ENCODE data around the gene ZNF683.
"Not testable (repeated sequence)": the region's sequence is repeated elsewhere in the genome, so short reads cannot be mapped to it uniquely, and the experiment has no call there.

Gene ZNF683

DNA sequence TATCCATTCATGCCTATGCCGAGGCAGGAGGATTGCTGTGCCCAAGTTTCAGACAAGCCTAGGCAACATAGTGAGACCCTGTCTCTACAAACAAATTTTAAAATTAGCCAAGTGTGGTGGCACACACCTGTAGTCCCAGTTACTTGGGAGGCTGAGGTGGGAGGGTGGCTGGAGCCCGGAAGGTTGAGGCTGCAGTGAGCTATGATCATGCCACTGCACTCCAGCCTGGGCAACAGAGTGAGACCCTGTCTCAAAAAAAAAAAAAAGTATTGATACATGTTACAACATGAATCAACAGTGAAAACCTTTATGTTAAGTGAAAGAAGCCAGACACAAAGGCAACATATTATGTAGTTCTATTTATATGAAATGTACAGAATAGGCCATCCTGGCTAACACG lies 12.5 kb upstream of the ZNF683 start:
- DNase-seq = not testable (repeated sequence)

DNA sequence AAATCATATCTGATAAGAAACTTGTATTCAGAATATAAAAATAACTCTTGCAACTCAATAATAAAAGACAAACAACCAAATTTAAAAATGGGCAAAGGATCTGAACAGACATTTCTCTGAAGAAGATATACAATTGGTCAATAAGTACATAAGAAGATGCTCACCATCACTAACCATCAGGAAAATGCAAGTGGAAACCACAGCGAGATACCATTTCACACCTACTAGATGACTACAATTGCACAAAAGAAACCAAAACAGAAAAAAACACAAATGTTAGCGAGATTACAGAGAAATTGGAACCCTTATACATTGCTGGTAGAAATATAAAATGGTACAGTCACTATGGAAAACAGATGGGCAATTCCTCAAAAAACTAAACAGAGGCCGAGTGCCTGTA lies 11.5 kb upstream of the ZNF683 start:
- DNase-seq = no peak

DNA sequence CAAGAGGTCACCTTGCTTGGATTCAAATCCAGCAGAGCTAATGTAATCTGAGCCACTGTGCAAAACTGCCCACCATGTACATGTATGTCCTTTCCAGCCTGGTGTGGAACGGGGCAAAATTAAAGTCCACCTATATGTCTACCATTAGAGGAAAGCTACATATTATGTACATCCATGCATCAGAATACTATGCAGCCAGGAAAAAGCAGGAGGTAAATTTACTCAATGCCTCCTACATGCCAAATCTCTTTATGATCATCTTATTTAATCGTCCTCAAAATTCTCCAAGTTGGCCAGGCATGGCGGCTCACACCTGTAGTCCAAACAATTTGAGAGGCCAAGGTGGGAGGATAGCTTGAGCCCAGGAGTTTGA lies 6.3 kb upstream of the ZNF683 start:
- DNase-seq = no peak

DNA sequence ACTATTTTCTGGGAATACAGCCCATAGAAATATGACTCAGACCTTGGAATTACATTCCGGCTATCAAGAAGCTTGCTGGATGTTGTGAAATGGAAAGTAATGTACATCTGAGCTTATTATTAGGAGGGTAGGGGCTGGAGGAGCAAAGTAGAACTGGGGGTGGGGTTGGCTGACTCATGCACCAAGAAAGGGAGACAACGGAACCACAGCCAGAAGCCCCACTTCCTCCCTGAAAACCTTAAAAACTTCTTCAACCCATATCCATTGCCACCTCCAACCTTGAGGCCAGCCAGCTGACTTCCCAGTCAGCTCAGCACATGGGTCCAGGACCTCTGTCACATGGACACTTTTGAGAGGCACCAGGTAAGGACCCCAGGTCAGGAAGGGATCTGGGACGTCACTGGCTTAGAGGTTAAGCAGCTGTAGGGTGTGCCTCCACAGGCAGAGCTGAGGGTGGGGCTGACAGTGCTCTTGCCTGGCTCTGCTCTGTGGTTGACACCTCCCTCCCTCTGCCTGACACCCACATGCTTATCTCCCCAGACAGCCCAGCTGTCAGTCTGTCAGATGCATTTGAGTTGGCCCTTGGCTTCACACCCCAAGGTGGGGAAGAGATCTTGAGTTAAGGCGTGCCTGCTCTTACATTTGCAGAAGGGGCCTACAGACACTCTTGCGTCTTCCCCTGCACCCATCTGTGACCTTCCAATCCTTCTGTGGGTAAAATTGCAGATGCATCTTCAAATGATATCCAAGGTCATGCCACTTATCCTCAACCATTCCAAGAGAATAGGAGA lies 5.7 kb upstream of the ZNF683 start:
- no peak for DNase-seq

DNA sequence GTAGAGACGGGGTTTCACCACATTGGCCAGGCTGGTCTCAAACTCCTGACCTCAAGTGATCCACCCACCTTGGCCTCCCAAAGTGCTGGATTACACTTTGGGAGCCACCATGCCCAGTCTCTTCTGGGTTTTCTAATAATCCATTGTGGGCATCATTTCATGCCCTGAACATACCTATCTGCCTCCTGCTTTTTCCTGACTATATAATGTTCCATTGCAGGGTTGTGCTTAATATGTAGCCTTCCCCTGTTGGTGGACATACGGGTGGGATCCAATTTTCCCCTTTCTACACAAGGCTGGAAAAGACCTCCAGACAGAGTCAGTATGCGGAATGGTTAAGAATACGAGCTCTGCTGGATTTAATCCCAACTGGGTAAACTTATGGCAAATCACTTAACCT lies 3.5 kb upstream of the ZNF683 start:
- no peak for DNase-seq

DNA sequence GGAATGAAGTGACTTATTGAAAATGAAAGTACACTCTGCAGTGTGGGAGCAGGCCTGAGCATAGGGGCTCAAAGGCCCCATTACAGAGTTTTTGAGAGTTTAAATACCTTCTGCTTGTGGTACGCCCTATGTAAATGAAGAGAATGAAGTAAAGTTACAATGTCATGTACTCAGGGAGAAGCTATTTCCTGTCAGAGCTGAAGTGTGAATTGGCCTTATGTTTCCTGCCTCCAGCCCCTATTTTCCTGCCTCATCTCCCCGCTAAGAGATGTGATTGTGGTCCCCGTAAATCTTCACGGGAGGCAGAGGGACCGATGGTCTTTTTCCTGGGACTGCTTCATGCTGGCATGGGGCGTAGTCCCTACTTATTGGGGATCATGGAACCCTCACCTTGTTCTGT lies 2.5 kb upstream of the ZNF683 start:
- DNase-seq = no peak

DNA sequence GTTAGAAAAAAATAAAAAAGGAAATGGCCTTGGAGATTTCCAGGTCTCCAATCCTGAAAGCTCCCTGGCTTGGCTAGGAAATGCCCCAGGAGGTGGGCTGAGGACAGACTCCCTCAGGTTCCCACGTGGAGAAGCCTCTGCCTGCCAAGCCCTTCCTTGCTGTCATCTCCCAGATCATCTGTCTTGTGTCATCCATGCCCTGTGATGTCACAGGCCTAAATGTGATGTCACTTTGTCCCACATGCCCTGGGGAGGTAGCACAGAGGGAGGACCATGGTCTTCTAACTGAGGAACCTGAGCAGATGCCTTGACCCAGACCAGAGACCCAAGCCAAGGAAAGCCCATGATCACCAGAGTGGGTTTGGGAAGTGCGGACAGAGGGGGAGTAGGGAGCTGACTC lies 1.8 kb upstream of the ZNF683 start:
- DNase-seq = not testable (repeated sequence)

DNA sequence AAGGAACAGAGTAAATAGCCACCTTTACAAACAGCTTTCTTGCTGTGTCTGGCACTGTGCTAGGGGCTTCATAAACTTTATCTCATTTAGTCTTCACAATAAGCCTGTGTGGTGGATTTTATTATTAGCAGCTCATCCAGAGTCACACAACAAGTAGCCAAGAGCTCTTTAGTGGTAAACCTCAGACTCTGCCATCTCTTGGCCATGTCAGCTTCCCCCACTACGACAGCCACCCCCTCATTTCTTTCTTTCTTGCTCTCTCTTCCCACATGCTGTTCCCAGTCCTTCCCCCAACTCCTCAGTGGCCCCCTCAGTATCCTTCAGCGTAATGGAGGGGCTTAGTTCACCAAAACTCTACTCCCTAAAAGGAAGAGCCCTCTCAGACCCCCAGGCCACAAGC lies 1.2 kb upstream of the ZNF683 start:
- DNase-seq = no peak

DNA sequence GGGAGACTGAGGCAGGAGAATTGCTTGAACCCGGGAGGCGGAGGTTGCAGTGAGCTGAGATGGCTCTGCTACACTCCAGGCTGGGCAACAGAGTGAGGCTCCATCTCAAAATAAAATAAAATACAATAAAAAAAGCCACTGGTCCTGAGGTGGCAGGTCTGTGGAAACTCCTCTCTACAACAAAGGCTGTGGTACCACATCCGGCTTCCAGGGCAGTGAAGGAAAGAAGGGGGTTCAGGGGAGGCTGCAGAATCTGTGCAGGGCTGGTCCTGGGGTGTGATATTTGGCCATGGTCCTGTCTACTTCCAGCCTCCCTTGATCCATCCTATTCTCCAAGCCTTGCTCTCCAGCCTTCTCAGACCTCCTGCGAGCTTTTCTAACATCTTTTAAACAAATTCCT lies 731 bp upstream of the ZNF683 start:
- no peak for DNase-seq

DNA sequence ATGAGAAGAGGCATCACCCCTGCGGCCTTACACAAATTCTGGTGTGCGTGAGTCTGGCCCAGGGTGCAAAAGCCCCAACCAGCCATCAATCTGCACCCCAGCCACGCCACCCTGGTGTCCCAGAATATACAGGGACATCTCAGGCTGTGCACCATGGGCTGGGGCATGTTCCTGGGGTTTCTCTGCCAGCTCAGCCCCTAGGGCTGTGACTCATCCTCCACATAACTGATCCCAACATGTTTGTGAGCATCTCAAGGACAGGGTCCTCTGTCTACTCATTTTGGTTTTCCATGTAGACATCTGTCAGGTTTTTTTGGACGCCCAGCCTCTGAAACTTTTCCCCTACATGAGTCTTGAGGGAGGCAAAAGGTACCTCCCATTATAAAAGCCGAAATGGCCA lies 511 bp downstream of the ZNF683 start:
- no peak for DNase-seq

DNA sequence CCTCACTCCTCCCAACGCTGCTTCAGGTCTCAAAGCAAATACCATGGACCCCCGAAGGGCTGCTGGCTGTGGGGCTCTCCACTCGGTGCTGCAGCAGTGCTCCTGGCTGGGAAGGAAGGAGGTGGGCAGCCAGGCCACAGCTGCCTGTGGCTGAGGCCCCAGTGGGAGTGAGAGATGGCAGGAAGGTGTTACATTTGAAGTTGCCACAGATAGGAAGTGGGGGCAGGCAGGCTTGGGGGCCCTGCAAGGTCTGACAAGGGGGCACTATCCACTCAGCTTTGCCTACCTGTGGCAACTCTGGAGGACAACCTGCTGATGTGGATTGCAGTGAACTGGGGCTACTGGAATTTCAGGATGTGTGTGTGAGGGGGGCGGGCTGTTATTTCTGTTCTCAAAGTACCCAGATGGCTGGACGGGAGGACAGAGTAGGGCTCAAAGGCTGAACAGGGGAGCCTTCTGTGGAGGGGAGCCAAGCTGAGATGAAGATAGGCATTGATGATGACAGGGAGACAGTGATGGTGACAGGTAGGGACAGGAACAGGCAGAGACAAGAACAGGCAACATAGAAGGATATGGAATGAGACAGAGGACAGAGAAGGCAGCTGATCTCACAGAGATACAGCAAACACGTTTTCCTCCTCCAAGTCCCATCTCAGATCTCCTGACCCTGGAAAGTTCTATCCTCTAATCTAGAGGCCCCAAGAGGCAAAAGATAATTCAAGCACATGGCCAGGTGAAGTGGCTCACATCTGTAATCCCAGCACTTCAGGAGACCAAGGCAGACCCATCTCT lies 1.8 kb downstream of the ZNF683 start:
- DNase-seq = no peak

DNA sequence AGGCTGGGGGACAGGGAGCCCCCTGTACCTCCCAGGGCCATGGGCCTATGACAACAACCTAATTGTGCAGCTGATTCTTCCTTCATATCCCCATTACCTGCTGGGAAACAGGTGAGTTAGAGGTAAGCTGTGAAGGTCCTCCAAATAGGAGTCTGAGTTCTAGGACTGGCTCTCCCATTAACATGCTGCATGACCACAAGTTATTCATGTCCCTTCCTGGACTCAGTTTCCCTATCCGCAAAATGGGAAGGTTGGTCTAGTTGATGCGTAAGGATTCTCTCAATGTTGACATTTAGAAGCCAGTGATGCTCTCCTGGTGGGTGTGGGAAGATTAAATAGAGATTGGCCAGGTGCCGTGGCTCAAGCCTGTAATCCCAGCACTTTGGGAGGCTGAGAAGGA lies 4.1 kb downstream of the ZNF683 start:
- DNase-seq = no peak

DNA sequence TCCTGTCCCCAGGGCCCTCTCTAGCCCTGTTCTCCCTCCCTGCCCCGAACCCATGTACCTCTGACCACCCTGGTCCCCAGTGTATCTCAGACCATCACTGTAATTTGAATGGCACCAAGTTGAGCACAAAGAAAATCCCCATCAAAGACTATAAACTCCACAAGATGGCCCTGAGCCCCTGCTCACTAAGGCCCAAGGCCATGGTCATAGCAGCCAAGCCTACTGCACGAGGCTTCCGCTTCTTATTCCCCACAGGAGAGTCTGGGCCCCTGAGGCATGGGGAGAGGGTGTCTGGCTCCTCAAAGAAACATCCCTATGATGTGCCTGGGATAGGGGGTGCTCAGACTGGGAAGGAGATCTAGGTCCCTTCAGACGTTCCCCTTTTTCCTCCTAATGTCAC lies 4.5 kb downstream of the ZNF683 start:
- no peak for DNase-seq

DNA sequence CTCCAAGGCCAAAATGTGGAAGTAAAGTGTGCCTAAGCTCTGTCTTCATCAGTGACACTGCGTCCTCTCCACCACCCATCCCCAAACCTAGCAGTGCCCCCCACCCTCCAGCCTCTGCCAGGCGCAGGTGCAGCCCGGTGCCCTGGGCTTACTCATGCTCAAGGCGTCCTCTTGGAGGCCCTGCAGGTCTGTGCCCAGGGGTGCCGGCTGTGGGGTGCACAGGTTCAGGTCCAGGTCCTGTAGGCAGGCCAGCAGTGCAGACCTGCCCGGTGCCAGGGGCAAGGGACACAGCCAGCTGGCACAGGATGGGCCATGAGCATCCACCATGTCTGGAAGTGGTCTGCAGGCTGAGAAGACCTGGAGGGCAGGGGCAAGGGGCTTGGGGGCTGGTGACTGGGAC lies 5.1 kb downstream of the ZNF683 start:
- no peak for DNase-seq

DNA sequence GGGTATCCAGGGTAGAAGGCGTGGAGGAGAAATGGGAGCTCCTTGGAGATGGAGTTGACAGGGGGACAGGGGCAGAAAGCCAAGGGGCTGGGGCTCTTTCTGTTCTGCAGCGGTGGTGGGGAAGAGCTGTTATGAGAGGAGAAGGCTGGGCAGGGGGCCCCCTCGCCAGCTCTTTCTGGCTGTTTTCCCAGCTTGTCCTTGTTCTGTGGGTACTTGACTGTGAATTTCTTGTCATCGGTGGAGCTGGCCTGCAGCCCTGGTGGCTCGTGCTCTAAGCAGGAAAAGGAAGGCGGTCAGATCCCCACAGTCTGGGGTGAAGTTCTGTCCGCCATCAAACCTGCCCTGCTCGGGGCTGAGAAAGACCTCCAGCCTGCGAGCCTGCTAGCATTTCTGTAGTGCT lies 7.6 kb downstream of the ZNF683 start:
- DNase-seq = peak in 15 of 56 donors; percentile 2 to 35 (median 10)

DNA sequence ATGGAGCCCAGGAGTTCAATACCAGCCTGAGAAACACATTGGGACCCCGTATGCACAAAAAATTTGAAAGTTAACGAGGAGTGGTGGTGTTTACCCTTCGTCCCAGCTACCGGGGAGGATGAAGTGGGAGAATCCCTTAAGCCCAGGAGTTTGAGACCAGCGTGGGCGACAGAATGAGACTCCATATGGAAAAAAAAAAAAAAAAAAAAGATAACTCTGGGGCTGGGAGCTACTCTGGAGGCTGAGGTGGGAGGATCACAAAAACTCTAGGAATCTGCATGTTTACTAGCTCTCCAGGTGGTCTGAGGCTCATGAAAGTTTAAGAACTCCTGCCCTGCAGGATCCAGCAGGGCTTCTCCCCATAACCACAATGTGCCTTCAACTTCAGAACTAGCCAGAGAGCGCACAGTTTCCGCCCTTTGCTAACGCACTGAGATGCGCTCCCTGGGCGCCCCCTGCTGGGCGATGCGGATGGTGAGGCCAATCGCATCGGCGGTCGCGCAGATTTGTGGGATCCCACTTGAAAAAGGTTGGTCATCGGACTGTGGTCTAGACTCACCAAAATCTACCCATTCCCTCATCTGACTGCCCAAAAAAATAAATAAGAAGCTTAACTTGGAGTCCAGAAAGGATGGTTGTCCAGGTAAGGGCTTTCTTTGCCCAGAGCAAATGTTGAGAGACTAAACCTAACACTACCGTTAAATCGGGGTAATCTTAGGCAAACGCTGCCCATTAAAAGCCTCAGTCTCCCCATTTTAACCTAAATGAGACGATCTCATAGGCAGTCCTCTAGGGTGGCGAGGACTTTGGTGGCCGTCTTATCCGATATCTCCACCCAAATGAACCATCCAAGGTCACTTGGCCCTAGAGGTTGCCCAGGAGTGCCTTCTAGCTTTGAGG lies 8.8 kb downstream of the ZNF683 start:
- peak in 33 of 56 donors; percentile 1 to 62 (median 15) for DNase-seq

DNA sequence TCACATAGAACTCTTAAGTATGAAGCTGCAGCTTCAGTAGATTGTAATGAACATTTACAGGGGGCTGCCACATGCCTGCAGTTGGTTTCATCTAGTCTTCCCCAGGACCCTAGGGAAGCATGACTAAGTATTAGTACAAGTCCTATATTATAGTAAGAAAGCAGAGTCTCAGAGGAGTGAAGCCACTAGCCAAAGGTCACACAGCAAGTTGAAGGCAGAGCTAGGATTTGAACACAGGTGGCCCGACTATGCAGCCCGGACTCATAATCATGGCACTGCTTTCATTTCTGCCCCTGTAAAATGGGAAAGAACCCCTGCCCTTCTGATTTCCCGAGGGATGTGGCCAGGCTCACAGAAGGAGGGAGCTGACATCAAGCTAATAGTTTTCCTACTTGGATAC lies 10.2 kb downstream of the ZNF683 start:
- DNase-seq = no peak

DNA sequence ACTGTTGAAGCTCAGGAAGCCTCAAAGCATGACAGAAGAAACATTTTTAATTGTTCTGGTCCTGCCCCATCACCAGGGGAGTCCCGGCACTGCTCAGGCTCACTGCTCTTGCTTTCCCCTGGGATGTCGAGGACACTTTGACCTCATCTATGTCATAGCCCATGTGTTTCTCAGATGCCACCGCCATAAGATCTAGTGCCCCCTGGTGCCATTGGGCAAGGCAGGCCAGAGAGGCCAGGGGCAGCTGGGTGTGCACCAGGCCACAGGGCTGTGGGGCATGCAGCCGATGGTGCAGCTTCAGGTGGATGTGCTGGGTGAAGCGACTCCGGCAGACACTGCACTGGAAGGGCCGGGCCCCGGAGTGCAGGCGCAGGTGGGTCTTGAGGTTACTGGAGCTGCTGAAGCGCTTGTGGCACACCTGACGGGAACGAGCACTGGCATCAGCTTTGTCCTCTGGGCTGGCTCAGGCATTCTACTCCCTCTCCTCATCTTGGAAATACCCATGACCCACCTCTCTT lies 10.9 kb downstream of the ZNF683 start:
- DNase-seq = no peak

DNA sequence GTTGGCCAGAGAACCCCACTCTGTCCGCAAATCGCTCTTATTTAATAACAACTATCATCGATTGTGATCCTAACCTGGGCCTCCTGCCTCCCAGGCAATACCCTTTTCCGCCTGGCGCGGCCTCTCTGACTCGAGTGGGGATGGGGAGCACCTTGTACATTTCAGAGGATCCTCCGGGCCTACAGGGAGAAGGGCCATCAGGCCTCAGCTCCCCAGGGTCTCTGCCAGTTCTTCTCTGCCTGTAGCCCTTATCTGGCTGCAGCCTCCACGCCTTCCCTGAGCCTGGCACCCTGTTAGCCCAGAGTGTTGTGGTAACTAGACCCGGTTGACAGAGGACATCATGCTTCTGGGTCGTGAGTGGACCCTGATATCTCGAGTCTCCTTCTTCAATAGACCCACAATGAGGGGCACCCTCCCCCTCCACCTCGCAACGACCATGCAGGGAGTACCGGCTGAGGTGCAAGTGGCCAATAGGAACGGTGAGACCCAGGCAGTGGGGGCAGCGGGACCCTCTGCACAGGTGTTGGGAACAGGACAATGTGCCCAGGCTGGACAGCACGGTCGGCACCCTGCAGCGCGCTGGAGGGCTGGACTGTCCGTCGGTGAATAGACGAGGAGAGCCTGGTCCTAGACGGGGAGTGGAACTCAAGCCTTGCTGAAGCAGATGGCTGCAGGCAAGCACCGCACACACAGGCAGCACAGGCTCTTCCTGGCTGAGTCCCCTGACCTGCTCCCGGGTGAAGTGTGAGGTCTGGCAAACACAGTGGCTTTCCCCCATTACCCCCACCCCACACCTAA lies 11.5 kb downstream of the ZNF683 start:
- DNase-seq = no peak

DNA sequence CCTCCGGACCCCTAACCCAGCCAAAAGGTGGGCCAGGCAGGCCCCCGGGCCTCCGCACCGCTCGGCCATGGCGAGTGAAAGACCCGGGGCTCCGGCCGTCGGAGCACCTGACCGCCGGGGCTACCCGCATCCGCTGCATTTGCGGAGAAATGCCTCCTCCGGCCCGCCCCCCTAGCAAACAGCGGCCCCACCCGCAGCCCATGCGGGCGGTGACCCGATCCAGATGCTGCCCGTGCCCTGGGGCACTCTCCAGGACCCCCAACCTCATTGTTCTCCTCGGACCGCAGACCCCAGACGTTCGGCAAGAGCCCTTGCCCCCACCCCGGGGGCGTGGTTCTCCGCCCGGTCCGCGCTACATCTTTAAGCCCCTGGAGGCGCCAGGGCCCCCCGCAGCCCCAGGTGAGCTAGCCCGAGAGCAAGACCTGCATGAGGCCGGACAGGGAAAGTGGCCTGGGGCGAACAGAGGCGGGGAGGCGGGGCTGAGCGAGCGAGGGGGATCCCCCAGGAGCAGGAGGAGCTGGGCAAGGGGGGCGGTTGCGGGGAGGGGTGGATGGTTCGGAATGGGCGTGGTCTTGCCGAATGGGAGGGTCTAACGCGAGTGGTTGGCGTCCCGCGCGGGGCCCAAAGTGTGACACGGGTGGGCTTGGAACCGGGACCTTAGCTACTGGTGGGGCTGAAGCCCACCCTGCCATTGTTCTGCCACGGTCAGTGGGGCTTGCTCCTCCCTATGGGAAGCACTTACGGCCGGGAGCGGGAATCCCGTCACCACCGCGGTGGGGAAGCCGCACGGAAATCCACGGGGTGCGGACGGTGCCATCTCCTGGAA lies 12.4 kb downstream of the ZNF683 start:
- peak in 1 of 56 donors; percentile 15 for DNase-seq

All from amygdala (tissue), 56 donors.